ENCODE data around the gene SLC25A21.

DNA sequence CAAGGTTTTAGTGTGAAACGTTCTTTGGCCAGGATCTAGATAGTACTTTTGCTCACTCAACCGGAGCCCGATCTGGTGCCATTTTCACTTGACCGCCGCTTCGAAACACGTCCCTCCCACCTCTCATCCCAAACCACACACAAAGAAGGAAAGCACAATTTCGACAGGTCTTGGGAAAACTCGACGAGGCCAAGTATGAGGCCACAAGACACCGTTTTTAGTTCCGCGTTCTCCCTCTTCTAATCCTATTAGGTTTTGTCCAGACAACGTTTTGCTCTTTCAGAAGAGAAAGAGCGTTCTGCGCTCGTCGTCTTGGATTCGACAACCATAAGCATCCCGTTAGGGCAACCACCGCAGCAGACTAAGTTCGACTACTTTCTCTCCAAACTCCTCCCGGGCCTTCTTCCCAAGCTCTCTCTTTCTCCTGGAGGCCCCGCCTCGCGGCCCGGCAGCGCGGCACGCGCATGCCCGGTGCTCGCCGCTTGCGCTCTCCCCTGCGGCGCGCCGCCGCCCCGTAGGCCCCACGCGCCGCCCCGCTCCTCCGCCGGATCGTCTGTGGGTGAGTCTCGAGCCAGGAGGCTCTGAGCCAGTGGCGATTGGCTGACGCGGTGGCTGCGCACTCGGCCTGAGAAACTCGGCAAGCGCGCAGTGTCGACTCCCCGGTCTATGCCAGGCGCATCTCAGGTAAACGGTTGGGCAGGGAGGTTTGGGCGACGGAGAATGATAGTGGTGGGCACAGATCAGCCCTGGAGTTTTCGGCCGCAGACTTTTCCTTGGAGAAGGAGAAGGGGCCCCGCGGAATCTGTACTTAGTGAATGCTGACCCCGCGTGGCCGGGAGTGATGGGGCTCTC lies 25.2 kb upstream of the SLC25A21 start, which contains the start of gene MIPOL1:
- peak; percentile 69 for TF ChIP-seq POLR2A (IDR thresholded peaks at IDR 0.05; ENCODE audit: low read length)
- TF ChIP-seq GATA1 (IDR thresholded peaks at IDR 0.05; ENCODE audit: low read depth, low read length) = no peak
